Fibroblast of mammary gland (primary cell): ENCODE results near the gene SELENBP1.

ENCODE experiments used
- DNase-seq: peaks from one replicate; pipeline ENCODE4 v3.0.0-alpha.2; 2010; ENCODE audit warnings: low read depth
- H3K4me3 ChIP-seq: 2 replicates; pipeline ENCODE4 v1.5.1; 2011; ENCODE audit warnings: low read depth, mild to moderate bottlenecking, low read length, moderate library complexity; ENCODE audit not compliant: control insufficient read depth
- TF ChIP-seq, protein P1 (sequence below): conservative IDR thresholded peaks from 2 replicates; pipeline ENCODE4 v1.5.1; 2011; ENCODE audit warnings: low read depth, low read length, inconsistent platforms; ENCODE audit not compliant: control insufficient read depth, insufficient read depth

Gene SELENBP1

DNA sequence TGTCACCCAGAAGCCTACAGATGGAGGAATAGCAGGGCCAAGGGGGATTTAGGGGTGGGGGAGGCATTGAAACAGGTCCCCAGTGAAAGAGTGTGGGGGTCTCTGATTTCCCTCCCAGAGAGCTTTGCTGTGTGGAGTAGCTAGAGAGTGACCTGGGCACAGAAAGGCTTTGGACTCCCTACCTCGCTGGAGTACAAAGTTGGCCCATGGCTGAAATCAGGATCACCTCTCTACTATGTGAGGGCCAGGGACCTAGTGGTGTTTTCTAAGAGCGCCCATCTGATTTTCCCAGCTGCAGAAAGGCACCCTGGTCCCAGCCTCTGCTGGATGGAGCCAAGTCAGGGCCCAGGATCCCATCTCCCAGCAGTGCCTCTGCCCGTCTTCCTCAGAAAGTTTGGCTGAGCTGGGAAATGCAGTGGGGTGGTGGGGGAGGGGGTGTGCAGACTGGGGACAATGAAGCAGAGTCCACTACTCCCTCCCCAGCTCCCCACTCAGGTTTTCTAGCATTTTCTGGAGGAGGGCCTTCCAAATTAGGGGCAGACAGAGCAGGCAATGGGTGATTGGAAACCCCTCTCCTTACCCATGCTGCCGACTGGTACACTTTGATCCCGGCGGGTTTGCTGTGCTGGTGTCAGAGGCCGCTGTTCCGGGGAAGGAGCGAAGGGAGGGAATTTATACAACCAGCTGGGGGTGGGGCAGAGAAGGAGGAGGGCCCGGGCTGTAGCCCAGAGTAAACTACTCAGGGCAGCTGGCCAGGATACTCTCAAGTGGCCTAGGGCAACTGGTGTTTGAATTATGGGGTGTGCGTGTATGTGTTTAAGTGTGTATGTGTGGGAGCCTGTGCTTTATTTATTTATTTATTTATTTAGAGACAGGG, at the start of gene SELENBP1:
TSS of gene SELENBP1 (minus strand) at position 648 of the 877 bp plus-strand sequence. CDS start at position 584, 64 bp downstream.
- DNase-seq, result peak; percentile 74
- H3K4me3 ChIP-seq, result peak within 1 kb of the TSS; percentile 43
- TF ChIP-seq, protein P1, sequence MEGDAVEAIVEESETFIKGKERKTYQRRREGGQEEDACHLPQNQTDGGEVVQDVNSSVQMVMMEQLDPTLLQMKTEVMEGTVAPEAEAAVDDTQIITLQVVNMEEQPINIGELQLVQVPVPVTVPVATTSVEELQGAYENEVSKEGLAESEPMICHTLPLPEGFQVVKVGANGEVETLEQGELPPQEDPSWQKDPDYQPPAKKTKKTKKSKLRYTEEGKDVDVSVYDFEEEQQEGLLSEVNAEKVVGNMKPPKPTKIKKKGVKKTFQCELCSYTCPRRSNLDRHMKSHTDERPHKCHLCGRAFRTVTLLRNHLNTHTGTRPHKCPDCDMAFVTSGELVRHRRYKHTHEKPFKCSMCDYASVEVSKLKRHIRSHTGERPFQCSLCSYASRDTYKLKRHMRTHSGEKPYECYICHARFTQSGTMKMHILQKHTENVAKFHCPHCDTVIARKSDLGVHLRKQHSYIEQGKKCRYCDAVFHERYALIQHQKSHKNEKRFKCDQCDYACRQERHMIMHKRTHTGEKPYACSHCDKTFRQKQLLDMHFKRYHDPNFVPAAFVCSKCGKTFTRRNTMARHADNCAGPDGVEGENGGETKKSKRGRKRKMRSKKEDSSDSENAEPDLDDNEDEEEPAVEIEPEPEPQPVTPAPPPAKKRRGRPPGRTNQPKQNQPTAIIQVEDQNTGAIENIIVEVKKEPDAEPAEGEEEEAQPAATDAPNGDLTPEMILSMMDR, result no peak

DNA sequence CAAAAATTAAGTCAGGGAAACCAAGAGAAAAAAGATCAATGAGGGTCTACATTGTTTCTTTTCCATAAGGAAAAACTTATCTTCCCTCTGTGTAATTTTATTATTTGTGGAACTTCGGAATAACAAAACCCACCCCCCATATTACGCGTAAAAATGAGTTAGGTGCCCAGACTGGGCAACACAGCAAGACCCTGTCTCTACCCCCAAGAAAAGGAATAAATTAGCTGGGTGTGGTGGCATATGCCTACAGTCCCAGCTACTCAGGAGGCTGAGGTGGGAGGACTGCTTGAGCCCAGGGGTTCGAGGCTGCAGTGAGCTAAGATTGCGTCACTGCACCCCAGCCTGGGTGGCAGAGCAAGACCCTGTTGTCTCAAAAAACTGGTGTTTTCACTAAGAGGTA, 47.3 kb upstream of the SELENBP1 start:
- no peak overlapping the region for H3K4me3 ChIP-seq
- TF ChIP-seq, protein P1, result no peak
- DNase-seq, result no peak

DNA sequence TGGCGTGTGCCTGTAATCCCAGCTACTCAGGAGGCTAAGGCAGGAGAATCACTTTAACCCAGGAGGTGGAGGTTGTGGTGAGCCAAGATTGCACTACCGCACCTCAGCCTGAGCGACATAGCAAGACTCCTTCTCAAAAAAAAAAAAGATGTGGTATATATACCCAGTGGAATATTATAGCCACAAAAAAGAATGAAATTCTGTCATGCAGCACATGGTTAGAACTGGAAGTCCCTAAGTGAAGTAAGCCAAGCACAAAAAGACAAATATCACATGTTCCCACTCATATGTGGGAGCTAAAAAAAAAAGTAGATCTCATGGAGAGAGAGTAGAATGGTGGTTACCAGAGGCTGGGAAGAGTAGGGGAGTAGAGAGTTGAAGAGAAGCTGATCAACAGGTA, 45.6 kb upstream of the SELENBP1 start:
- no peak for DNase-seq
- TF ChIP-seq, protein P1, result no peak
- no peak overlapping the region for H3K4me3 ChIP-seq

DNA sequence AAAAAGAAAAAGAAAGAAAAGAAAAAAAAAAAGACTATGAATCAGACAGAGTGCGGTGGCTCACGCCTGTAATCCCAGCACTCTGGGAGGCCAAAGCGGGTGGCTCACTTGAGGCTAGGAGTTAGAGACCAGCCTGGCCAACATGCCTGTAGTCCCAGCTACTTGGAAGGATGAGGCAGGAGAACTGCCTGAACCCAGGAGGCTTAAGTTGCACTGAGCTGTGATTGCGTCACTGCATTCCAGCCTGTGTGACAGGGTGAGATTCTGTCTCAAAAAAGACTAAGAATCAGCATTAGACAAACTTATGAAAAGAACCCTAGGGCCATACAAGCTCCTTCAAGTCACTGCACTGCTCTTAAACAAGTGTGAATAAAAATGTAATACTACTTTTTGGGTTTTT, 43.7 kb upstream of the SELENBP1 start:
- DNase-seq, result peak; percentile 67
- TF ChIP-seq, protein P1, result no peak
- H3K4me3 ChIP-seq, result no peak overlapping the region

DNA sequence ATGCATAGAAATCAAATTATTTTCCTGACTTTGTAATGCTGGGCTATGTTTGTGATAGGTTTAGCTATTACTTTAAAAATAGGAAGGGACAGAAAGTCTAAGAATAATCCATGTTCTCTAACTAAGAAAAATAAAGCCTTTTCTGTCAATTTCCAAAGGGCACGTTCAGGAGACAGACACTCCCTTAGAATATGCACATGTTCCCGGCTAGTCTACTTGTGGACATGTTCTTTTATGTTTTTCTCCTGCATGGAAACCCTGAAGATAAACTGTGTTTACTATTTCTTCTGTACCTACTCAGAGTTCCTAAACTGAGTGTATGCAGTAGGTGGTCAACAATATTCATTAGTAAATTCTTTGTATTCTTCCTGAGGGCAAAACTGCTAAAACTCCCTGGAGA, 39.4 kb upstream of the SELENBP1 start:
- no peak overlapping the region for H3K4me3 ChIP-seq
- no peak for DNase-seq
- TF ChIP-seq, protein P1, result no peak

DNA sequence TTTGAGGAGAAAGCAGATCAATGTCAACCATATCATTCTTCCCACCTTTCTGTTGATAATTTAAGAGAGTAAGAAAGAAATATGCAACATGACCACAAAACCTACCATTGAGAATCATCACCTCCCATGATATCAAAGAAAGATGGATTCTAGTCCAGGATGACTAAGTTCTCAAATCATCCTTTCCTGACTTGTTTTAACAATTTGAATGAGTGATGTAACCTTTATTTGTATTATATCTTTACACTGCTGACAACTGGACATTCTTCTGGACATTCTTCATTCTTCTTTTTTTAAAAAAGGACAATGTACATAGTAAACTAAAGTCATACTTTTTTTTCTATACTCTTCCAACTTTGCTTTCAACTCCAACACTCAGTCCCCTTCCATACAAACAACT, 36.4 kb upstream of the SELENBP1 start:
- H3K4me3 ChIP-seq, result no peak overlapping the region
- TF ChIP-seq, protein P1, result no peak
- DNase-seq, result peak; percentile 13

DNA sequence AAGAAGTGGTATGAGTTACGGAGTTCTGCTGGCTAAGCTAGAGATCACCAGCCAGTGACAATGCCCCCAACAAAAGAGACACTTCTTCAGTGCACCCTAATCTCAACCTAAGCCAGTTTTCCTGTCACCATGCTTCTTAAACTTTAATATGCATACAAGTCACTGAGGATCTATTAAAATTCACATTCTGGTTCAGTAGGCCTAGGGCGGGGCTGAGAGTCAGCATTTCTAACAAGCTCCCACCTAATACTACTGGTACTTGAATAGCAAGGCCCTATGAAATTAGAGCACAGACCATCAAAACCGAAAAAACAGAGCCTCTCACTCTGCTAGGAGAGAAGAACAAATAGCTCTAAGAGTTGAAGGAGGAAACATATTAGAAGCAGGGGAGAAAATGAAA, 34.8 kb upstream of the SELENBP1 start:
- DNase-seq, result no peak
- H3K4me3 ChIP-seq, result no peak overlapping the region
- TF ChIP-seq, protein P1, result no peak
